ENCODE results near the gene TUBD1.
A peak's percentile ranks its signal among the peaks of the same experiment; 100 is the strongest.
"Not testable (repeated sequence)": the region's sequence is repeated elsewhere in the genome, so short reads cannot be mapped to it uniquely, and the experiment has no call there.

TUBD1 gene, protein sequence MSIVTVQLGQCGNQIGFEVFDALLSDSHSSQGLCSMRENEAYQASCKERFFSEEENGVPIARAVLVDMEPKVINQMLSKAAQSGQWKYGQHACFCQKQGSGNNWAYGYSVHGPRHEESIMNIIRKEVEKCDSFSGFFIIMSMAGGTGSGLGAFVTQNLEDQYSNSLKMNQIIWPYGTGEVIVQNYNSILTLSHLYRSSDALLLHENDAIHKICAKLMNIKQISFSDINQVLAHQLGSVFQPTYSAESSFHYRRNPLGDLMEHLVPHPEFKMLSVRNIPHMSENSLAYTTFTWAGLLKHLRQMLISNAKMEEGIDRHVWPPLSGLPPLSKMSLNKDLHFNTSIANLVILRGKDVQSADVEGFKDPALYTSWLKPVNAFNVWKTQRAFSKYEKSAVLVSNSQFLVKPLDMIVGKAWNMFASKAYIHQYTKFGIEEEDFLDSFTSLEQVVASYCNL

DNA sequence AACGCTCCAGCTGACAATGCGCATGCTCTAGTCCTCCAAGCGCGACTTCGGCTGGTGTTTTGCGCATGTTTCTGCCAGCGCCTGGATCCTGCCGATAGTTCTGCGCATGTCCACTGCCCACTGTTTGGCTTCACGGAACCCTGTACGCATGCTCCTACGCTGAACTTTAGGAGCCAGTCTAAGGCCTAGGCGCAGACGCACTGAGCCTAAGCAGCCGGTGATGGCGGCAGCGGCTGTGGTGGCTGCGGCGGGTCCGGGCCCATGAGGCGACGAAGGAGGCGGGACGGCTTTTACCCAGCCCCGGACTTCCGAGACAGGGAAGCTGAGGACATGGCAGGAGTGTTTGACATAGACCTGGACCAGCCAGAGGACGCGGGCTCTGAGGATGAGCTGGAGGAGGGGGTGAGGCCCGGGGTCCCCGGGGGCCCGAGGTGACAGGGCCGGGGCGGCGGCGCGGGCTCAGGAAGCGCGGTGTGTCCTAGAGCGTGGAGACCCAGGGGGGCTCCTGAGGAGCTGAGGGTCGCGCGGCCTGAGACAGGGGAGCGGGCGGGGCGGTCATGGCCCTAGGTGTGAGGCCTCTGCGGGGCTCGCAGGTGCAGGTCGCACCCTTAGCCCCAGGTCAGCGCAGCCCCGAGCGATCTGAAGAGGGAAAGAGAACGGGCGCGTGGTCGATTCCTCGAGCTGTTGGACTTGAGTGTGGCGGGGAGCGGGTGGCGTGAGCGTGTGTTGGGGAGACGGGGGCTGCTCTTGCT is at the start of gene TUBD1, which contains the start of gene RPS6KB1:
TUBD1 (minus strand) TSS at position 20 of the 752 bp plus-strand sequence. CDS start 1,941 bp downstream, outside the sequence.
RPS6KB1 (plus strand) TSS at position 198 of the 752 bp plus-strand sequence; CDS start at position 262, 64 bp downstream.
- Histone ChIP-seq H3K27me3 (ENCODE audit: control insufficient read depth in 2 of 2, insufficient read depth in 2 of 2, low read length in 2 of 2) (no peaks in the 10 kb centered on the region), H3K4me1 (ENCODE audit: control insufficient read depth in 2 of 2, insufficient read depth in 2 of 2, low read length in 2 of 2) (peaks cover 9 to 14% of the 10 kb centered on the region in 2 donors)

GRCh38 chr17:59941131-59941530 is 48.4 kb upstream of the TUBD1 start:
- Histone ChIP-seq H3K4me1 (ENCODE audit: control insufficient read depth in 2 of 2, insufficient read depth in 2 of 2, low read length in 2 of 2) (no peaks in the 10 kb centered on the region), H3K4me3 (ENCODE audit: low read length in 2 of 2) (no peak overlapping the region), H3K9ac (ENCODE audit: low read depth in 1 of 2, low read length in 2 of 2) (no peak overlapping the region), H3K27me3 (ENCODE audit: control insufficient read depth in 2 of 2, insufficient read depth in 2 of 2, low read length in 2 of 2) (no peaks in the 10 kb centered on the region), H3K9me3 (ENCODE audit: control insufficient read depth in 2 of 2, low read length in 2 of 2) (no peaks in the 10 kb centered on the region), H3K36me3 (ENCODE audit: control insufficient read depth in 2 of 2, insufficient read depth in 2 of 2, low read length in 2 of 2) (peaks cover 34 to 53% of the 10 kb centered on the region in 2 donors), H3K27ac (ENCODE audit: low read depth in 2 of 2, low read length in 2 of 2) (no peak overlapping the region)

More for the DNA sequence above, at the start of gene TUBD1, which contains the start of gene RPS6KB1:
- peak within 1 kb of the TSS; percentile 87 to 93 for H3K9ac ChIP-seq (ENCODE audit: low read depth in 1 of 2, low read length in 2 of 2)
- H3K36me3 ChIP-seq (ENCODE audit: control insufficient read depth in 2 of 2, insufficient read depth in 2 of 2, low read length in 2 of 2) = peaks cover 0 to 6% of the 10 kb centered on the region in 2 donors
- peak within 1 kb of the TSS; percentile 74 to 86 for H3K27ac ChIP-seq (ENCODE audit: low read depth in 2 of 2, low read length in 2 of 2)
- H3K9me3 ChIP-seq (ENCODE audit: control insufficient read depth in 2 of 2, low read length in 2 of 2) = no peaks in the 10 kb centered on the region
- H3K4me3 ChIP-seq (ENCODE audit: low read length in 2 of 2) = peak within 1 kb of the TSS; percentile 81 to 95

GRCh38 chr17:59940697-59941096 is 48.0 kb upstream of the TUBD1 start:
- not testable (repeated sequence) for H3K9me3 ChIP-seq (ENCODE audit: control insufficient read depth in 2 of 2, low read length in 2 of 2); H3K9ac ChIP-seq (ENCODE audit: low read depth in 1 of 2, low read length in 2 of 2); H3K27ac ChIP-seq (ENCODE audit: low read depth in 2 of 2, low read length in 2 of 2); H3K4me3 ChIP-seq (ENCODE audit: low read length in 2 of 2); H3K4me1 ChIP-seq (ENCODE audit: control insufficient read depth in 2 of 2, insufficient read depth in 2 of 2, low read length in 2 of 2); H3K27me3 ChIP-seq (ENCODE audit: control insufficient read depth in 2 of 2, insufficient read depth in 2 of 2, low read length in 2 of 2)
- H3K36me3 ChIP-seq (ENCODE audit: control insufficient read depth in 2 of 2, insufficient read depth in 2 of 2, low read length in 2 of 2) = peaks cover 33 to 52% of the 10 kb centered on the region in 2 donors

DNA sequence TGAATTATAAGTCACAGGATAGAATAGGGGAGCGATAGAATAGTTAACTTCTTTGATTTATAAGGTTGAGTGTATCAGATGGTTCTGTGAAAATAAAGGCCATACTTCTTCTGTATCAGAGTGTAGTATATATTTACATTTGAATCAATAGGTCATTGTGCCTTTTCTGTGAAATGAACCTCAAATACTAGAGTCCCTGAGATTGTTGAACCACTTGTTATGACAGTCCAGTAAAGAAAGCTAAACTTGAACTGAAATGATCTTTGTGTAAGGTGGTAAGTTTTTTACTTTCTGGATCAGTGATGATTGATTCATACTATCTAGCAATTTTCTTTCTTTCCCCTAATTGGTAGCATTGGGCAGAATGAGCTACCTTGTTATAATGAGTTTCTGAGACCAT is 40.6 kb upstream of the TUBD1 start:
- H3K4me3 ChIP-seq (ENCODE audit: low read length in 2 of 2); H3K9ac ChIP-seq (ENCODE audit: low read depth in 1 of 2, low read length in 2 of 2); H3K27ac ChIP-seq (ENCODE audit: low read depth in 2 of 2, low read length in 2 of 2); H3K4me1 ChIP-seq (ENCODE audit: control insufficient read depth in 2 of 2, insufficient read depth in 2 of 2, low read length in 2 of 2); H3K27me3 ChIP-seq (ENCODE audit: control insufficient read depth in 2 of 2, insufficient read depth in 2 of 2, low read length in 2 of 2); H3K9me3 ChIP-seq (ENCODE audit: control insufficient read depth in 2 of 2, low read length in 2 of 2): not testable (repeated sequence)
- peaks cover 28 to 72% of the 10 kb centered on the region in 2 donors for H3K36me3 ChIP-seq (ENCODE audit: control insufficient read depth in 2 of 2, insufficient read depth in 2 of 2, low read length in 2 of 2)

DNA sequence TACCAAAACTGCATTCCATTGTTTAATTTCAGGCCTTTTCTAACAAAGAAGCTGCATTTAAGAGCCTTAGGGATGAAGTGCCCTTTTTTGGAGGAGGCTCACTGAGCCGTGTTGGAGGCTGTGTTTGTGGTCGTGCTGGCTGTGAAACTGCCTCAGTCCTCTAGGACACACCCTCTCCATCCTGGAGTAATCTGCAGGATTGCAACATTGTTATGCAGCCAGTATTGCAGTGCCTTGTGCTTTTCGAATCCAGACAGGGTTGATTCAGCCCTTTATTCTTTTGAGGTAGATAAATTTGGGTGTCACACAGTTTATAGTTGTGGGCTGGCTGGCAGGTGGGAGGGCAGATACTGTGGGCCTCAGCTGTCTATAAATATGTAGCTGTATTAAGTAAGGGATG is 38.0 kb upstream of the TUBD1 start:
- peaks cover 16 to 49% of the 10 kb centered on the region in 2 donors for H3K36me3 ChIP-seq (ENCODE audit: control insufficient read depth in 2 of 2, insufficient read depth in 2 of 2, low read length in 2 of 2)
- not testable (repeated sequence) for H3K27ac ChIP-seq (ENCODE audit: low read depth in 2 of 2, low read length in 2 of 2); H3K9me3 ChIP-seq (ENCODE audit: control insufficient read depth in 2 of 2, low read length in 2 of 2); H3K4me3 ChIP-seq (ENCODE audit: low read length in 2 of 2); H3K4me1 ChIP-seq (ENCODE audit: control insufficient read depth in 2 of 2, insufficient read depth in 2 of 2, low read length in 2 of 2); H3K9ac ChIP-seq (ENCODE audit: low read depth in 1 of 2, low read length in 2 of 2); H3K27me3 ChIP-seq (ENCODE audit: control insufficient read depth in 2 of 2, insufficient read depth in 2 of 2, low read length in 2 of 2)

DNA sequence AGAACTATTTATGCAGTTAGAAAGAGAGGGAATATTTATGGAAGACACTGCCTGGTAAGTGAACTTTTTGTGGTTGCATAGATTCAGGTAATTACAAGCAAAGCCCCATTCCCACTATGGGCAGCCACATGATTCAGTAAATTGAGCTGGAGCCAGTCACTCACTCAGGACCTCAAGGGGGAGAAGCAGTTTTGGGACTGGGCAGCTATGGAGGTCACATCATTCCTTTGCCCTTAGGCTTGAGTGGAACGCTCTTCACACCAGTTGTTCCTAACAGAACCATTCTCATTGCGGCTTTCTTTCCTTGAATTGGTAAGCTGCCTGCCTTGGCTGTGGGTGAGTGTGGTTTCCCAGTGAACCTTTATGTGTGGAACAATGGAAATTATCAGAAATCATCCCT is 37.4 kb upstream of the TUBD1 start:
- H3K36me3 ChIP-seq (ENCODE audit: control insufficient read depth in 2 of 2, insufficient read depth in 2 of 2, low read length in 2 of 2) = peaks cover 16 to 53% of the 10 kb centered on the region in 2 donors
- not testable (repeated sequence) for H3K9me3 ChIP-seq (ENCODE audit: control insufficient read depth in 2 of 2, low read length in 2 of 2); H3K4me1 ChIP-seq (ENCODE audit: control insufficient read depth in 2 of 2, insufficient read depth in 2 of 2, low read length in 2 of 2)

GRCh38 chr17:59920637-59921036 is 27.9 kb upstream of the TUBD1 start:
- H3K4me3 ChIP-seq (ENCODE audit: low read length in 2 of 2); H3K27me3 ChIP-seq (ENCODE audit: control insufficient read depth in 2 of 2, insufficient read depth in 2 of 2, low read length in 2 of 2); H3K27ac ChIP-seq (ENCODE audit: low read depth in 2 of 2, low read length in 2 of 2); H3K9me3 ChIP-seq (ENCODE audit: control insufficient read depth in 2 of 2, low read length in 2 of 2); H3K9ac ChIP-seq (ENCODE audit: low read depth in 1 of 2, low read length in 2 of 2); H3K4me1 ChIP-seq (ENCODE audit: control insufficient read depth in 2 of 2, insufficient read depth in 2 of 2, low read length in 2 of 2): not testable (repeated sequence)
- peaks cover 27 to 30% of the 10 kb centered on the region in 2 donors for H3K36me3 ChIP-seq (ENCODE audit: control insufficient read depth in 2 of 2, insufficient read depth in 2 of 2, low read length in 2 of 2)

More for the DNA sequence above, 37.4 kb upstream of the TUBD1 start:
- H3K27me3 ChIP-seq (ENCODE audit: control insufficient read depth in 2 of 2, insufficient read depth in 2 of 2, low read length in 2 of 2); H3K4me3 ChIP-seq (ENCODE audit: low read length in 2 of 2); H3K9ac ChIP-seq (ENCODE audit: low read depth in 1 of 2, low read length in 2 of 2); H3K27ac ChIP-seq (ENCODE audit: low read depth in 2 of 2, low read length in 2 of 2): not testable (repeated sequence)

- Histone ChIP-seq H3K36me3 (ENCODE audit: control insufficient read depth in 2 of 2, insufficient read depth in 2 of 2, low read length in 2 of 2) (peaks cover 31 to 45% of the 10 kb centered on the region in 2 donors), H3K4me3 (ENCODE audit: low read length in 2 of 2) (no peak overlapping the region), H3K9ac (ENCODE audit: low read depth in 1 of 2, low read length in 2 of 2) (no peak overlapping the region), H3K4me1 (ENCODE audit: control insufficient read depth in 2 of 2, insufficient read depth in 2 of 2, low read length in 2 of 2) (no peaks in the 10 kb centered on the region), H3K27me3 (ENCODE audit: control insufficient read depth in 2 of 2, insufficient read depth in 2 of 2, low read length in 2 of 2) (no peaks in the 10 kb centered on the region), H3K9me3 (ENCODE audit: control insufficient read depth in 2 of 2, low read length in 2 of 2) (no peaks in the 10 kb centered on the region), H3K27ac (ENCODE audit: low read depth in 2 of 2, low read length in 2 of 2) (no peak overlapping the region)
Observed at GRCh38 chr17:59916446-59916845, 23.7 kb upstream of the TUBD1 start.

DNA sequence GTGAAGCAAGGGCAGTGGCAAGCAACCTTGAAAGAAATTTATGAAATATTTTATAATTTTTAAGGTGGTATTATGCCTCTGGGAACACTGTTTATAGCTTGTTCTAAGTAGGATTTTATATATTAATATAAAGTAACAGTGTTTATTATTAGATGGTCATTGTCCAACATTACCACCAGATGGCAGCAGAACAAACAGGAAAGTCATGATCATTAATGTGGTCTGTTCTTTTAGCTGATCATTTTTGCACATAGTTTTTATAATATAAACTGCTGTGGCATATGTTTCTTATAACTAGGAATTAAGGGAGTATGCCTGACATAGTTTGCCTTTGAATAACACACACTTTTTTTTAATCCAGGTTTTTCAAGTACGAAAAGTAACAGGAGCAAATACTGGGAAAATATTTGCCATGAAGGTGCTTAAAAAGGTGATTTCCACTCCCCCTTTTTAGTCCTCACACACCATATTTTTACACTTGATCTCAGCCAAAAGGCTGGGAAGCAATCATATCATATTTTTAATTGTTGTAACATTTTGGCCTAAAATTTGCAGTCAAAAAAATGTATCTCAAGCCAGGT is 21.6 kb upstream of the TUBD1 start:
- Histone ChIP-seq H3K4me1 (ENCODE audit: control insufficient read depth in 2 of 2, insufficient read depth in 2 of 2, low read length in 2 of 2) (no peaks in the 10 kb centered on the region), H3K36me3 (ENCODE audit: control insufficient read depth in 2 of 2, insufficient read depth in 2 of 2, low read length in 2 of 2) (peaks cover 23 to 43% of the 10 kb centered on the region in 2 donors), H3K27me3 (ENCODE audit: control insufficient read depth in 2 of 2, insufficient read depth in 2 of 2, low read length in 2 of 2) (no peaks in the 10 kb centered on the region), H3K4me3 (ENCODE audit: low read length in 2 of 2) (no peak overlapping the region), H3K9me3 (ENCODE audit: control insufficient read depth in 2 of 2, low read length in 2 of 2) (no peaks in the 10 kb centered on the region), H3K27ac (ENCODE audit: low read depth in 2 of 2, low read length in 2 of 2) (no peak overlapping the region), H3K9ac (ENCODE audit: low read depth in 1 of 2, low read length in 2 of 2) (no peak overlapping the region)

GRCh38 chr17:59907467-59907866 is 14.7 kb upstream of the TUBD1 start:
- Histone ChIP-seq H3K36me3 (ENCODE audit: control insufficient read depth in 2 of 2, insufficient read depth in 2 of 2, low read length in 2 of 2) (peaks cover 0 to 10% of the 10 kb centered on the region in 2 donors), H3K4me1 (ENCODE audit: control insufficient read depth in 2 of 2, insufficient read depth in 2 of 2, low read length in 2 of 2) (no peaks in the 10 kb centered on the region), H3K27me3 (ENCODE audit: control insufficient read depth in 2 of 2, insufficient read depth in 2 of 2, low read length in 2 of 2) (no peaks in the 10 kb centered on the region), H3K27ac (ENCODE audit: low read depth in 2 of 2, low read length in 2 of 2) (no peak overlapping the region), H3K9me3 (ENCODE audit: control insufficient read depth in 2 of 2, low read length in 2 of 2) (no peaks in the 10 kb centered on the region), H3K4me3 (ENCODE audit: low read length in 2 of 2) (no peak overlapping the region), H3K9ac (ENCODE audit: low read depth in 1 of 2, low read length in 2 of 2) (no peak overlapping the region)

Data from mucosa of rectum (tissue), 2 donors.